Subcutaneous abdominal adipose tissue (tissue), 5 donors: ENCODE data around the gene NEK2.
"Not testable (repeated sequence)": the region's sequence is repeated elsewhere in the genome, so short reads cannot be mapped to it uniquely, and the experiment has no call there.

Experiments
- H3K27ac ChIP-seq: one replicate; pipeline ENCODE4 v1.7.0; 2013; ENCODE audit warnings: low read depth, mild to moderate bottlenecking, inconsistent platforms, low read length, moderate library complexity
- H3K27me3 ChIP-seq, 5 donors: one replicate each; pipeline ENCODE4 v1.7.0; 2013; ENCODE audit warnings: low read length in 5 of 5, inconsistent platforms in 1 of 5; ENCODE audit not compliant: control insufficient read depth in 5 of 5, insufficient read depth in 4 of 5
- H3K36me3 ChIP-seq, 5 donors: one replicate each; pipeline ENCODE4 v1.7.0; 2013; ENCODE audit warnings: low read length in 5 of 5; ENCODE audit not compliant: control insufficient read depth in 5 of 5, insufficient read depth in 5 of 5
- H3K4me1 ChIP-seq, 5 donors: one replicate each; pipeline ENCODE4 v1.7.0; 2013; ENCODE audit warnings: low read length in 5 of 5, mild to moderate bottlenecking in 3 of 5, moderate library complexity in 1 of 5; ENCODE audit not compliant: control insufficient read depth in 5 of 5, insufficient read depth in 5 of 5
- H3K4me3 ChIP-seq, 5 donors: one replicate each; pipeline ENCODE4 v1.7.0; 2013; ENCODE audit warnings: low read length in 5 of 5, low read depth in 1 of 5
- H3K9ac ChIP-seq, 5 donors: one replicate each; pipeline ENCODE4 v1.7.0; 2013; ENCODE audit warnings: low read length in 5 of 5, mild to moderate bottlenecking in 4 of 5, moderate library complexity in 3 of 5
- H3K9me3 ChIP-seq, 5 donors: one replicate each; pipeline ENCODE4 v1.7.0; 2013; ENCODE audit warnings: low read length in 5 of 5; ENCODE audit not compliant: control insufficient read depth in 5 of 5
- donor health status: healthy.
- donor health status: healthy.
- donor health status: healthy.
- donor health status: healthy.
- donor health status: healthy.

NEK2 gene

DNA sequence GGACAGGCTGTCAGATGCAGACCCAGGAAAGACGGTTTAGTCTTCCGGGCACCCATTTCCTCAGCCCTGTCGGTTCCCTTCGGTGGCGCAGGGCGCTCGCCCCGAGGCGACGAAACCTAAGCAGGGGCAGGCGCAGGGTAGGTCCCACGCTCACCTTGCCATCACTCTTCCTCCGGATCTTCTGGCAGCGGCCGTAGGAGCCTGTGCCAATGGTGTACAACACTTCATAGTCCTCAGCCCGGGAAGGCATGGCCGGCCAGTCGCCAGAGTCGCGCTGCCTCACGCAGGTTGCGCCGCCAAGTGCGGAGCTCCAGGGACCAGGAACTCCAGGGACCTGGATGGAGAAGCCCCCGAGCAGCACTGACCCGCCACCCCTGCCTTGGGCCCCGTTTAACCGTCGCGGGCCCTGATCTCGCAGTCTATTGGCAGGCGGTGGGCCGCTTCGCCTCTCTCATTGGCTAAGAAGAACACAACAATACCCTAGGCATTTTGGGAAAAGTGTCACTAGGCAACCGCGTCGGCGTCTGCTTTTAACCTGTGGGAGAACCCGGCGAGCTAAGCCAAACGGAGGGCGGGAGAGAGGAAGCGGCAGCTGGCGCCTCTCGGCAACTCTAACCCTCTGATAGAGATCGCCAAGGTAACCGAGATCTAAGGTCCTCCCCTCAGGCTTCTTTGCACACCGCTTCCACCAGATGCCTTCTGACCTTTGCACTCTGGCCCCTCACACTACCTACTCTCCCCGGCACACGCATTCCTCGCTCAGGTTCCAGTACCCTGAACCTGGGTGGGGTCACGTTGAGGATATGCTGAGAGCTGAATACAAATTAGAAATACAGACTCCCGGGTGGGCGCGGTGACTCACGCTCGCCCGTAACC lies at the start of gene NEK2:
Gene NEK2, minus strand, starts transcription at position 392 of the 876 bp plus-strand sequence. Its CDS starts 142 bp downstream, at position 250.
- Histone ChIP-seq H3K27ac (no peak within 1 kb of the TSS), H3K4me3 (peak within 1 kb of the TSS; percentile 63 to 93 (median 72)), H3K9me3 (no peaks in the 10 kb centered on the region), H3K4me1 (peaks cover 0 to 13% (median 12%) of the 10 kb centered on the region in 5 donors), H3K36me3 (no peaks in the 10 kb centered on the region), H3K27me3 (no peaks in the 10 kb centered on the region), H3K9ac (peak within 1 kb of the TSS; percentile 38 to 75 (median 62))

- Histone ChIP-seq H3K27ac (no peak overlapping the region), H3K4me1 (peaks cover 0 to 7% (median 3%) of the 10 kb centered on the region in 5 donors), H3K9ac (no peak overlapping the region), H3K27me3 (no peaks in the 10 kb centered on the region), H3K4me3 (no peak overlapping the region), H3K36me3 (no peaks in the 10 kb centered on the region), H3K9me3 (no peaks in the 10 kb centered on the region)
Measured at GRCh38 chr1:211724687-211725196, 49.3 kb upstream of the NEK2 start.

- Histone ChIP-seq H3K9ac (no peak overlapping the region), H3K4me1 (peaks cover 0 to 7% (median 3%) of the 10 kb centered on the region in 5 donors), H3K27ac (no peak overlapping the region), H3K9me3 (no peaks in the 10 kb centered on the region), H3K27me3 (no peaks in the 10 kb centered on the region), H3K36me3 (no peaks in the 10 kb centered on the region), H3K4me3 (no peak overlapping the region)
Measured at GRCh38 chr1:211723273-211723672, 47.9 kb upstream of the NEK2 start.

- Histone ChIP-seq H3K27ac (no peak overlapping the region), H3K9ac (no peak overlapping the region), H3K4me3 (no peak overlapping the region), H3K27me3 (no peaks in the 10 kb centered on the region), H3K4me1 (peaks cover 0 to 7% (median 3%) of the 10 kb centered on the region in 5 donors), H3K36me3 (no peaks in the 10 kb centered on the region), H3K9me3 (no peaks in the 10 kb centered on the region)
Measured at GRCh38 chr1:211722277-211723175, 47.1 kb upstream of the NEK2 start.

- H3K27ac ChIP-seq, H3K9me3 ChIP-seq, H3K27me3 ChIP-seq, H3K9ac ChIP-seq, H3K36me3 ChIP-seq, H3K4me3 ChIP-seq: not testable (repeated sequence)
- H3K4me1 ChIP-seq, result peaks cover 0 to 16% (median 0%) of the 10 kb centered on the region in 5 donors
Measured at GRCh38 chr1:211716555-211716954, 41.1 kb upstream of the NEK2 start.

DNA sequence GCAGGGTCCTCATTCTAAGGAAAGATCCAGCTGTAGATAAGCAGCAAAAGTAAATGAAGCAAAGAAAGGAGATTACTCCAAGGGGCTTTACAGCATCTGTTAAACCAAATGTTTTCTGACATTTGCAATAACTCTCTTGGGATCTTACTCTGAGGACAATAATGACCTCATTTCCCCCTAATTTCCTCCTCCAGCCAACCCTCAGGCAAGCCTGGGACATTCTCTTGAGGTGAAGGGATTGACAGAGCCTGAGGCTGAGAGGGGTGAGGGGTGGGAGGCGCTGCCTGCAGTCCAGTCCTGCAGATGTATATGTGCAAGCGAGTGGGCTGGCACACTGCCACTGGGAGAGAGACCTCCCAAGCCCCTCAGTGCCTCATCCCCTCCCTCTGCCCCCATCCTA lies 40.5 kb upstream of the NEK2 start:
- no peak overlapping the region for H3K27ac ChIP-seq
- peaks cover 0 to 16% (median 0%) of the 10 kb centered on the region in 5 donors for H3K4me1 ChIP-seq
- no peaks in the 10 kb centered on the region for H3K36me3 ChIP-seq
- no peak overlapping the region for H3K9ac ChIP-seq
- H3K27me3 ChIP-seq, result no peaks in the 10 kb centered on the region
- no peaks in the 10 kb centered on the region for H3K9me3 ChIP-seq
- H3K4me3 ChIP-seq, result no peak overlapping the region

GRCh38 chr1:211714154-211714553 lies 38.7 kb upstream of the NEK2 start:
- H3K27ac ChIP-seq, result no peak overlapping the region
- no peaks in the 10 kb centered on the region for H3K36me3 ChIP-seq
- H3K4me3 ChIP-seq, result no peak overlapping the region
- peaks cover 0 to 16% (median 0%) of the 10 kb centered on the region in 5 donors for H3K4me1 ChIP-seq
- H3K9me3 ChIP-seq, result no peaks in the 10 kb centered on the region
- no peak overlapping the region for H3K9ac ChIP-seq
- H3K27me3 ChIP-seq, result no peaks in the 10 kb centered on the region

DNA sequence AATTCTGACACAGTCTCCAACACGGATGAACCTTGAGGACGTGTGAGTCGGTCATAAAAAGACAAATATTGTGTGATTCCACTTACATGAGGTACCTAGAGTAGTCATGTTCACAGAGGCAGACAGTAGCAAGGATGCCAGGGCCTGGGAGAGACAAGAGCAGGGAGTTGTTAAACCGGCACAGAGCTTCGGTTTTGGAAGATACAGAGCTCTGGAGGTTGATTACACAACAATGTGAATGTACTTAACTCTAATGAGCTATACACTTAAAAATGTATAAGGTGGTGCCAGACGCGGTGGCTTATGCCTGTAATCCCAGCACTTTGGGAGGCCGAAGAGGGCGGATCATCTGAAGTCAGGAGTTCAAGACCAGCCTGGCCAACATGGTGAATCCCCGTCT lies 37.8 kb upstream of the NEK2 start:
- no peaks in the 10 kb centered on the region for H3K36me3 ChIP-seq
- no peak overlapping the region for H3K9ac ChIP-seq
- H3K4me3 ChIP-seq, result no peak overlapping the region

DNA sequence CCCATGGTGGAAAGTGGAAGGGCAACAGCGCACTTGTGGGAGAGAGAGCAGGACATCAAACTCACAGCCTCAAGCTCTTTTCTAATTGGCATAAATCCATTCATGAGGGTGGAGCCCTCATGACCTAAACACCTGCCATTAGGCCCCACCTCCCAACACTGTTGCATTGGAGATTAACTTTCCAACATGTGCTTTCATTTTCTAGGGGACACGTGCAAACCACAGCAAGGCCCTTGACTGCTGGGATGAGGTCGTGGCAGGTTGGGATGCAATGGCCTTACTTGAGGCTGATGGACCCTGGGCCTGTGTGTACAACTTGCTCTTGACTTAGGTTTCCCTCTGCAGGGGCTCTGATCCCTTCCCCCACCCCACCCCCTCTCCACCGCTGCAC lies 35.9 kb upstream of the NEK2 start:
- peaks cover 0 to 16% (median 0%) of the 10 kb centered on the region in 5 donors for H3K4me1 ChIP-seq
- H3K9me3 ChIP-seq, result no peaks in the 10 kb centered on the region
- no peaks in the 10 kb centered on the region for H3K27me3 ChIP-seq
- H3K4me3 ChIP-seq, result no peak overlapping the region
- H3K9ac ChIP-seq, result no peak overlapping the region
- no peak overlapping the region for H3K27ac ChIP-seq
- no peaks in the 10 kb centered on the region for H3K36me3 ChIP-seq

More for the DNA sequence above, 37.8 kb upstream of the NEK2 start:
- Histone ChIP-seq H3K27me3 (no peaks in the 10 kb centered on the region), H3K4me1 (peaks cover 0 to 16% (median 0%) of the 10 kb centered on the region in 5 donors), H3K27ac (no peak overlapping the region), H3K9me3 (no peaks in the 10 kb centered on the region)
